ENCODE data around the gene DEDD2. TPM values are rescaled to one million over a fixed set of nuclear protein-coding genes. Genes with fewer than 3 reads are reported as not detected.

The DEDD2 gene
- polyA plus RNA-seq, 1 of the 3 experiments (the other 2 are of a cell fraction), result 30.2 TPM

DNA sequence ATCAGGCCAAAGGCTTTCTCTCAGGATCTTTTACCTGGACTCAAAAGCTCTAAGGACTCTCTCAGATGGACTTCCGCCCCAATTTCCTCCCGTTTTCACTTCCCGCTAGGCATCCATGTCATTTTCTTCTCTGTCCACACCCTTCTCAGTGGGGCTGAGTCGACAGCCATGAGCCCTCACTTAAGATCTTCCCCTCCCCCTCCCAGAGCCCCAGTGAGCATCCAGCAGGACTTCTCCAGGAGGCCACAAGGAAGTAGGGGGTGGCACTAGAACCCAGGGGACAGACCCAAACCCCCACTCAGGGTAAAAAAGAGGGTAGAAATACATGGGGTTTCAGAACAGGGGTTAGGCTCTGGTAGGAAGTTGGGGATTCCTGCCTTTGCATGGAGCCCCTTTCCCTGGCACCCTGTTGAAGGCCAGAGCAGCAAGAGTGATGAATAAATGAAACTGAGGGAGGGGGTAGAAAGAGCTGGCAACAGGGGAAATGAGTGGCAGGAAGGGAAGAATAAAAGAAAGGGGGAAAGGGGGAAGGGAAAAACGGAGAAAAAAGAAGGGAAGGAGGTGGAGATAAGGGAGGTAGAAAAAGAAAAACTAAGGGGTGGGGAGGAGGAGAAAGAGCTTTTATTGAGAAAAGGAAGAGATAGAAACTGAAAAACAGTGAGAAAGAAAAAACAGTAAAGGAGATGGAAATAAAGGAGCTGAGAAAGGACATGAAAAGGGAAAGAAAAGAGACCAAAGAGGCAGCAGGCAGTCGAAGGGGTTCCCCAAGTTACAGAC lies 42.3 kb downstream of the DEDD2 start:
- H3K9ac ChIP-seq, result no peak overlapping the region
- peaks cover 12% of the 10 kb centered on the region for H3F3A ChIP-seq (replicated peaks; ENCODE audit: insufficient read depth)
- H3K27ac ChIP-seq (ENCODE audit: low read depth in 2 of 2, low read length in 1 of 2), result no peak overlapping the region
- no peak overlapping the region for H2AFZ ChIP-seq (ENCODE audit: low read depth)
- no peaks in the 10 kb centered on the region for H3K9me3 ChIP-seq
- no peaks in the 10 kb centered on the region for H3K36me3 ChIP-seq (replicated peaks in 1 of 2; ENCODE audit: control insufficient read depth in 1 of 2, insufficient read depth in 2 of 2, low read length in 1 of 2)
- 77% methylated on average over 6 of the region's 6 CpGs for WGBS (ENCODE audit: low lambda C conversion rate)
- H3K4me3 ChIP-seq (ENCODE audit: low read depth in 2 of 2, low read length in 1 of 2), result no peak overlapping the region; a peak in 1 of 4 replicates
- peaks cover 33% of the 10 kb centered on the region for H3K27me3 ChIP-seq (ENCODE audit: insufficient read depth)
- CTCF ChIA-PET, result interaction anchor here (0.8 to 3.9 kb wide), 11 partner anchors 10 to 265 kb away, joined by 3 to 32 read pairs (median 5); partner anchors contain the start of genes PAFAH1B3, POU2F2 and PRR19
- no peak for DNase-seq
- H3K79me2 ChIP-seq (ENCODE audit: insufficient read depth), result no peaks in the 10 kb centered on the region
- POLR2A ChIA-PET, result no interaction called here
- peaks cover 0 to 11% of the 10 kb centered on the region in 2 experiments; a peak in 1 of 4 replicates for H3K4me1 ChIP-seq (ENCODE audit: control insufficient read depth in 1 of 2, insufficient read depth in 2 of 2, low read depth in 1 of 2, low read length in 1 of 2)
- H3K9me2 ChIP-seq, result no peaks in the 10 kb centered on the region
- H3K4me2 ChIP-seq, result peak overlapping the region; percentile 91
- H4K20me1 ChIP-seq (ENCODE audit: insufficient read depth), result no peaks in the 10 kb centered on the region
- TF ChIP-seq FOSL2 (IDR thresholded peaks at IDR 0.05; ENCODE audit: borderline replicate concordance, low read depth) (no peak), NRF1 (IDR thresholded peaks at IDR 0.05; ENCODE audit: low read depth, low read length) (no peak), RCOR1 (IDR thresholded peaks at IDR 0.05; ENCODE audit: low read length) (no peak)
- TF ChIP-seq, protein P1, sequence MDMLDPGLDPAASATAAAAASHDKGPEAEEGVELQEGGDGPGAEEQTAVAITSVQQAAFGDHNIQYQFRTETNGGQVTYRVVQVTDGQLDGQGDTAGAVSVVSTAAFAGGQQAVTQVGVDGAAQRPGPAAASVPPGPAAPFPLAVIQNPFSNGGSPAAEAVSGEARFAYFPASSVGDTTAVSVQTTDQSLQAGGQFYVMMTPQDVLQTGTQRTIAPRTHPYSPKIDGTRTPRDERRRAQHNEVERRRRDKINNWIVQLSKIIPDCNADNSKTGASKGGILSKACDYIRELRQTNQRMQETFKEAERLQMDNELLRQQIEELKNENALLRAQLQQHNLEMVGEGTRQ (IDR thresholded peaks at IDR 0.05; ENCODE audit: borderline replicate concordance, low read depth, low read length), result no peak

DNA sequence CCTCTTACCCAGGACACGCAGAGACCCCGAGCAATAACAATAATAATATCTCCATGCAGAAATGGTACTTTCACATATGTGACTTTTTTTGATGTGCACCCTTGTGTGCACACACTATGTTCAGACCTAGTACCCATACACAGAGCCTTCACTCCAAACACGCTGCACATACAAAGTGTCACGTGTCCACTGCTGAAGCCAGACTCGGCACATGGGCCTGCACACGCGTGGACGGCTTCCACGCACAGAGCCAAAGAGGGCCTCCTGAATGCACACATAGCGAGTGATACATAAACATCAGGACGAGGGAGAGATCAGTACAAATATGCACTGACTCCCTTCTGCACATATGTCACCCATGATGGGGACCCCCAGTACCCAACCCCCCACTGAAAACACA lies 43.3 kb downstream of the DEDD2 start:
- Histone ChIP-seq H3K4me1 (ENCODE audit: control insufficient read depth in 1 of 2, insufficient read depth in 2 of 2, low read depth in 1 of 2, low read length in 1 of 2) (peaks cover 0 to 11% of the 10 kb centered on the region in 2 experiments; a peak in 1 of 4 replicates), H3K4me2 (no peak overlapping the region), H4K20me1 (ENCODE audit: insufficient read depth) (no peaks in the 10 kb centered on the region), H3K79me2 (ENCODE audit: insufficient read depth) (no peaks in the 10 kb centered on the region), H3F3A (replicated peaks; ENCODE audit: insufficient read depth) (peaks cover 12% of the 10 kb centered on the region), H3K4me3 (ENCODE audit: low read depth in 2 of 2, low read length in 1 of 2) (no peak overlapping the region), H3K9me3 (no peaks in the 10 kb centered on the region), H3K36me3 (replicated peaks in 1 of 2; ENCODE audit: control insufficient read depth in 1 of 2, insufficient read depth in 2 of 2, low read length in 1 of 2) (no peaks in the 10 kb centered on the region), H3K9ac (no peak overlapping the region), H3K27ac (ENCODE audit: low read depth in 2 of 2, low read length in 1 of 2) (no peak overlapping the region), H2AFZ (ENCODE audit: low read depth) (no peak overlapping the region), H3K27me3 (ENCODE audit: insufficient read depth) (peaks cover 30% of the 10 kb centered on the region), H3K9me2 (no peaks in the 10 kb centered on the region)
- ChIA-PET CTCF (interaction anchor here (3.9 kb wide), 1 partner anchor 42 kb away, joined by 28 read pairs; the partner anchor contains the start of gene POU2F2), POLR2A (no interaction called here)
- 79% methylated on average over 11 of the region's 11 CpGs for WGBS (ENCODE audit: low lambda C conversion rate)
- DNase-seq, result no peak
- TF ChIP-seq, protein P2, sequence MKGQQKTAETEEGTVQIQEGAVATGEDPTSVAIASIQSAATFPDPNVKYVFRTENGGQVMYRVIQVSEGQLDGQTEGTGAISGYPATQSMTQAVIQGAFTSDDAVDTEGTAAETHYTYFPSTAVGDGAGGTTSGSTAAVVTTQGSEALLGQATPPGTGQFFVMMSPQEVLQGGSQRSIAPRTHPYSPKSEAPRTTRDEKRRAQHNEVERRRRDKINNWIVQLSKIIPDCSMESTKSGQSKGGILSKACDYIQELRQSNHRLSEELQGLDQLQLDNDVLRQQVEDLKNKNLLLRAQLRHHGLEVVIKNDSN (IDR thresholded peaks at IDR 0.05; ENCODE audit: borderline replicate concordance, low read depth), result no peak
- TF ChIP-seq CHD2 (IDR thresholded peaks at IDR 0.05; ENCODE audit: low read length, partially characterized antibody) (no peak), SIN3A (IDR thresholded peaks at IDR 0.05; ENCODE audit: borderline replicate concordance, low read depth, low read length) (no peak), TCF12 (IDR thresholded peaks at IDR 0.05) (no peak), NRF1 (IDR thresholded peaks at IDR 0.05; ENCODE audit: low read depth, low read length) (no peak), MEF2A (IDR thresholded peaks at IDR 0.05; ENCODE audit: borderline replicate concordance, low read depth) (no peak), FOSL2 (IDR thresholded peaks at IDR 0.05; ENCODE audit: borderline replicate concordance, low read depth) (no peak), EZH2phosphoT487 (IDR thresholded peaks at IDR 0.05; ENCODE audit: borderline replicate concordance, low read depth) (no peak), GATA2 (CRISPR knock-in tag; IDR thresholded peaks at IDR 0.05) (no peak), EP300 (IDR thresholded peaks at IDR 0.05; ENCODE audit: borderline replicate concordance in 1 of 2, low read depth in 1 of 2, low read length in 1 of 2) (no peak), MXI1 (IDR thresholded peaks at IDR 0.05; ENCODE audit: low read depth, low read length) (no peak), NFIC (IDR thresholded peaks at IDR 0.05; ENCODE audit: borderline replicate concordance) (no peak), RXRA (IDR thresholded peaks at IDR 0.05; ENCODE audit: borderline replicate concordance, low read depth) (no peak), TEAD4 (IDR thresholded peaks at IDR 0.05; ENCODE audit: borderline replicate concordance, insufficient read depth) (no peak), YY1 (IDR thresholded peaks at IDR 0.05; ENCODE audit: low read depth) (no peak), RFX5 (IDR thresholded peaks at IDR 0.05; ENCODE audit: low read length) (no peak)
- TF ChIP-seq, protein P3, sequence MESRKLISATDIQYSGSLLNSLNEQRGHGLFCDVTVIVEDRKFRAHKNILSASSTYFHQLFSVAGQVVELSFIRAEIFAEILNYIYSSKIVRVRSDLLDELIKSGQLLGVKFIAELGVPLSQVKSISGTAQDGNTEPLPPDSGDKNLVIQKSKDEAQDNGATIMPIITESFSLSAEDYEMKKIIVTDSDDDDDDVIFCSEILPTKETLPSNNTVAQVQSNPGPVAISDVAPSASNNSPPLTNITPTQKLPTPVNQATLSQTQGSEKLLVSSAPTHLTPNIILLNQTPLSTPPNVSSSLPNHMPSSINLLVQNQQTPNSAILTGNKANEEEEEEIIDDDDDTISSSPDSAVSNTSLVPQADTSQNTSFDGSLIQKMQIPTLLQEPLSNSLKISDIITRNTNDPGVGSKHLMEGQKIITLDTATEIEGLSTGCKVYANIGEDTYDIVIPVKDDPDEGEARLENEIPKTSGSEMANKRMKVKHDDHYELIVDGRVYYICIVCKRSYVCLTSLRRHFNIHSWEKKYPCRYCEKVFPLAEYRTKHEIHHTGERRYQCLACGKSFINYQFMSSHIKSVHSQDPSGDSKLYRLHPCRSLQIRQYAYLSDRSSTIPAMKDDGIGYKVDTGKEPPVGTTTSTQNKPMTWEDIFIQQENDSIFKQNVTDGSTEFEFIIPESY (IDR thresholded peaks at IDR 0.05; ENCODE audit: borderline replicate concordance, low read depth), result no peak
- TF ChIP-seq, protein P1 (IDR thresholded peaks at IDR 0.05; ENCODE audit: borderline replicate concordance, low read depth, low read length), result no peak
